Suprapubic skin (tissue), 4 donors: ENCODE measurements around the gene SOX6.

Experiments
- CTCF ChIP-seq, 2 donors: fragments of 200-600 bp in 1 of 2; fragments of 450-650 bp in 1 of 2; sonication (generic) in 1 of 2; IDR thresholded peaks; one replicate each; pipeline ENCODE4 v1.5.1; 2016 to 2019; ENCODE audit warnings: antibody characterized with exemption in 2 of 2, mild to moderate bottlenecking in 1 of 2, moderate library complexity in 1 of 2
- EP300 ChIP-seq: sonication (generic); formaldehyde crosslinking; IDR thresholded peaks from one replicate; pipeline ENCODE4 v1.6.1; 2017; ENCODE audit warnings: antibody characterized with exemption
- POLR2A ChIP-seq, 2 donors: fragments of 450-650 bp; IDR thresholded peaks; one replicate each; pipeline ENCODE4 v1.6.1; 2017; ENCODE audit warnings: antibody characterized with exemption in 2 of 2, mild to moderate bottlenecking in 2 of 2, moderate library complexity in 2 of 2
- POLR2AphosphoS5 ChIP-seq, 3 donors: sonication (generic); formaldehyde crosslinking; IDR thresholded peaks; one replicate each; pipeline ENCODE4 v1.6.1; 2017; ENCODE audit warnings: antibody characterized with exemption in 3 of 3

GRCh38 chr11:16009021-16009420 lies 347.3 kb downstream of the SOX6 start:
- TF ChIP-seq POLR2AphosphoS5 (IDR thresholded peaks at IDR 0.05) (no peak), EP300 (no peak), CTCF (IDR thresholded peaks at IDR 0.05) (no peak), POLR2A (IDR thresholded peaks at IDR 0.05) (no peak)
